GM18858 (cell line): ENCODE results near the gene RHOU.

Source experiments
- ATAC-seq: cut with Tn5 transposase; IDR thresholded peaks from one replicate; pipeline ENCODE4 v1.9.1; 2021; ENCODE audit not compliant: unreplicated experiment

The RHOU gene

GRCh38 chr1:228736844-228737445 lies 1.7 kb downstream of the RHOU start:
- no peak for ATAC-seq

GRCh38 chr1:228737601-228738041 lies 2.3 kb downstream of the RHOU start:
- no peak for ATAC-seq

DNA sequence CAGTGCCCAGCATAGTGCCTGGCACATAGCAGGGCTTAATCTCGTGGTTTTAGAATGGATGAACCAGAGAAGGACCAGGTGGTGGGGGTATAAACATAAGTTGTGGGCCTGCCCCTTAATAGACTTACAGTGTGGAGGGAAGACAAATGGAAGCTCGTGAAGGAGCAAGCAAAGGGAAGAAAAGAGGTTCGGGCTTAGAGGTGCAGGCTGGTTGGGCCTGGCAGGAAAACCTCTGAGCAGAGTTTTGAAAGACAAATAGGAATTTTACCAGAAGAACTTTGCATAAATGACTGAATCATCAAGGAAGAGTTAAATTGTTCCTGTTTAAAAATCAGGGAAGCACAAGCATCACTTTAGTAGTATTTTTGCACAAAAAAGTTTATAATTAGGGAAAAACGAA lies 4.5 kb downstream of the RHOU start:
- ATAC-seq: no peak

DNA sequence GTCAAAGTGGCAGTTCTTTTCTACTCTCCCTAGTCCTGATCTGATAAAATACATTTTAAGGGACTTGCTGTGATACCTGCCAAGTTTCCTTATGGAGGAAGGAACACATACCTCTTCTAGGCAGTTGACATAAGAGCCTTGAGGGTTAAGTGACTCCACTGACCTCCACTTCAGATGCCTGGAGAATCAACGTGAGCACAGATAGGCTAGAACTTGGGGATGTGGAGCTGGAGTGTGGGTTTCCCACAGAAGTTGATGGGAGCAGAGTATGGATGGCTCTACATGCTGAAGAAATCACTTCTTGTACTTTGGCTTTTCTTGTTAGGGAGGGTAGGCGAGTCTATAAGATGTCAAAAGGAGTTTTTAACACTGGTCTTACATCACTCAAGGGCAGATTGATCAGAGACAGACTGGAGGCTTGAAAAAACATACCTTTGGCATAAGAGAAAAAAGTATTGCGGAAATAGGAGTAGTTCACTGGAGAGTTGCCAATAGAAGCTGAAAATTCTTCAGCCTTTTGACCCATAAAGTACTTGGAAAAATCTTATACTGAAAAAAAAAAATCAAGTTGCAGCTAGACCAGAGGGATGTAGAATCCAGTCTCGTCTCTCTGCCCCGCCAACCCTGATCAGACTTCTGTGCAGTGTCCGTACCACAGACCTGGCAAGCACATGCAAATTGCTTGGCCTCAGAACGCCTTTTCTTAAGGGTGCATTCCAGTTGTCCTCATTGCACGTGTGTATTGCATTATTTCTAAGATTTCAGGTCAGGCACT lies 5.5 kb downstream of the RHOU start:
- ATAC-seq: no peak

DNA sequence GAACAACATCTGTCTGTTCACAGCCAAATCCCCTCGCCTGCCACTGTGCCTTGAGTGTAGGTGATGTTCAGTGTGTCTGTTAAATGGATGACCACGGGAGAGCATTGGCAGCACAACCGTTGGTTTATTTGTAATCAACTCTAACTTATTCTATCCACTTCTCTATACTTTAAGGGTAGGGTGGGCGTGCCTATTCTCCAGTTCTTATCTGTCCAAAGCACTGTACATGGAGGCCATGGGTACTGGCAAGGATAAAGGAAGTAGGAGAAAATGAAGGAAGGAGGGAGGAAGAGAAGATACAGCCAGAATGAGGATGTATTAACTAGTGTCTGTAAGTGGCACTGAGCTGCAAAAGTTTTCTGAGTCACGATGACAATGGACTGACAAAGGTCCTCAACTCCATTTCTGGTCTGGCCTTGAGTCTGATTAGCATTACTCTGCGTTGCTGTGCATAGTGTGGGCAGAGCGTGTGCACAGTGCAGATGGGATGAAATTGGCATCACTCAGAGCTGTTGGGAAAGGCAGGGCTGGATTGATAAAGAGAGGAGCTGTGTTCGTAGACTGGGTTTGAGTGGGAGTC lies 7.1 kb downstream of the RHOU start:
- ATAC-seq: no peak

- ATAC-seq: no peak
Measured at GRCh38 chr1:228743405-228743804, 8.1 kb downstream of the RHOU start.

GRCh38 chr1:228744356-228744755 lies 9.1 kb downstream of the RHOU start:
- no peak for ATAC-seq

- ATAC-seq: no peak
Measured at GRCh38 chr1:228744918-228745317, 9.6 kb downstream of the RHOU start.

DNA sequence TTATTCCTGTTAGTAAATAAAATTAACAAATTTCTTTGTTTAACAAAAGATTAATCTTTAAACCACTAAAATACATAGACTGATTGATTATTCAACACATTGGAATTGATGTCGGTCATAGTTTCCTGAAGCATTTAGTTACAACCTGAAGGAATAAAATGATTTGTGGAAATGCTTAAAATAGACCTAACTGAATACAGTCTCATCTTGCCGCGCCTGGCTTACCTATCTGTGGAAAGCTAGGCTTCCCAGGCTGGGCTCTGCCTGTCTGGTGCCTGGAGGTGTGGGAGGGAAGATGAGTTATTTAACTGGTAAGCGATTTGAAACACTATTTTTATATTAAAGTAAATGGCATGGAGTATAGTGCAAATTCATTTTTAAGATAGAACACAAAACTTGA lies 10.2 kb downstream of the RHOU start:
- ATAC-seq: no peak

- no peak for ATAC-seq
Measured at GRCh38 chr1:228747301-228747935, 12.1 kb downstream of the RHOU start.

DNA sequence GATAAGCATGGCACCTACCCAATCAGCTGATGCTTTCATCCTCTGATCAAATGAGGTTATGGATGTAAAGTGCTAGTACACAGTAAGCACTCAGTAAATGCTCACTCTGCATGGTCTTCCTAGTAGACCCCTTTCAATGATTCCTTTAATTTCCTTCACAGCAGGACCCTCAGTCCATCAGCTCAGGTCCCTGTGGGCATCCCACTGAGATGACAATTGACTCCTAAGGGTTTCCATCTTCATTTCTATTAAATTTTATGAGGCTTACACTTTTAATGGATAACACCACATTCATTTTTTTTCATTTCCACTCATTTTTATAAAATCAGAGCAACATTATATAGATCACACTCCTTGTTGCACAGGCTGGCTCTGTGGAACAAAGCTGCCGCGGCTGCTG lies 12.8 kb downstream of the RHOU start:
- ATAC-seq: no peak

DNA sequence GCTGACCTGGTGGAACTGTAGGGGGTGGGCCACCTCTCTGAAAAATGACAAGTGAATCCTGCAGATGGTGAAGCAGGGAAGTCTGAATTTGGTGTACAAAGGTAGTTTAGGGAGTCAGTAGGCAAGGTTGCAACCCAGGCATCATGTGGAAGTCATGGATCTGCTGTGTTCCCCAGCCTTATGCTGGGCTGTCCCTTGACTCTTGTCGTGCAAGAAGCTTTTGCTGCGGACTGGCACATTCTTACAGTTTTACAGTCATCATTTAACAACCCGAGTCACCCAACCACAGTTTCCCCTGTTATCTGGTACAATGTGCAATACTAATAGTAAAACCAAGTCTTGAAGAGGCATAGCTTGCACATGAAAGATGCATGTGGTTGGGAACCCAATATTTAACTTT lies 13.2 kb downstream of the RHOU start:
- ATAC-seq: no peak

DNA sequence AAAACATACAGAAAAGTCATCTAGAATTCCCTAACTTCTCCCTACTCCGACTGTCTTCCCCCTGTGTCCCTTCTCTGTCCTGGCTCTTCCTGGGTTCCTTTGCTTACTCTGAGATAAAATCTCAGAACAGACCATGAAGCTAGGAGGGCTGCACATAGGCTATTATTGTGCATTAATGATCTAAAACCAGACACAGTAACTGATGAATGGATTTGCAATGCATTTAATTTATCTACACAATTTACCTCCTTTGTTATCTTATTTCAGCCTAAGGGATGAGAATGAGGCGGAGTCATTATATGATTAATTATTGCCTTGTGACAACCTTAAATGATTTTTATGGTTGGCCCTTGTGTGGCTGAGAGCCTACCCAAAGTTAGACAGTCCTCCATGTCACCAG lies 14.5 kb downstream of the RHOU start:
- ATAC-seq: no peak

- no peak for ATAC-seq
Measured at GRCh38 chr1:228750915-228751314, 15.6 kb downstream of the RHOU start.

- no peak for ATAC-seq
Measured at GRCh38 chr1:228751360-228752098, 16.2 kb downstream of the RHOU start.

DNA sequence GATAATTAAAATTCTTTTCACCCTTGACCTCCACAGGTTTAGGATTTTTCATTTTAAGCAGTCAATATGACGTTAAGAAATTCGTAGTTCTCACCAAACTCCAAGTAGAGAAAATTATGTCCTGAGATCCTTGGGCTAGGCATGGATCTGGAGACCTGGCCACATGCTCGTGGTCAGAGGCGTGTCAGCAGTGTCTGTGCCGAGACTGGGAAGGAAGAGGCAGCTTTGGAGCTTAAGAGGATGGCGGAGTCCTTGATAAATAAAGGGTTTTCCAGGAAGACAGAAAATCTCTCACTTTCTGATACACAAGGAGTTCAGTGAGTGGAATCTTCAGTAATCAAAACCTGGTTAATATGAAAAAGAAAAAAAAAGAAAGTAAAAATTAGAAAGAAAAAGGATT lies 17.0 kb downstream of the RHOU start:
- no peak for ATAC-seq

DNA sequence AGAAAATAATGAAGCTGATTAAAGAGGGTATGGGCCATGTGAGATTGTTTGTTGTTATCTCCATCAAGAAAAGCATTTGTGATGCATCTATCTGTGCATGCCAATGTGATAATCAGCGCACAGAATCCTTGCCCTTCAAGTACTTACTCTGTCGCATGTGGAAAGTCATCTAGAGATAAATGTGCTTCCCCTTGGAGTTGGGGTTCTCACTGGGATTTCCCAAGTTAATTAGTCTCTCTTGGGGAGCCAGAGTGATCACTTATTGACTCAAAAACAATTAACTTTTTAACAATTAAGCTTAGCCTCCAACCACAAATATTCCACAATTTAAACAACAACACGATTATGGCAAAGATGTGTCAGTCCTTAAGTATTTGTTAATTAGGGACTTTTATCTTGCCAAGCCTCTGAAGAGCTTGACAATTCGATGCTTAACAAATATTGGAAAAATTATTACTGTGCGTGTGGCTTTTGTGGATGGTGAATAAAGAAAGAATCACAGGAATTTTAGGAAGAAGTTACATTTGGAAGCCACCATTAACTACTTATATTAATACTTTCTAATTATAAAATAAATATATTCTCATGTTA lies 17.5 kb downstream of the RHOU start:
- ATAC-seq: no peak

- ATAC-seq: no peak
Measured at GRCh38 chr1:228753287-228753686, 18.0 kb downstream of the RHOU start.

DNA sequence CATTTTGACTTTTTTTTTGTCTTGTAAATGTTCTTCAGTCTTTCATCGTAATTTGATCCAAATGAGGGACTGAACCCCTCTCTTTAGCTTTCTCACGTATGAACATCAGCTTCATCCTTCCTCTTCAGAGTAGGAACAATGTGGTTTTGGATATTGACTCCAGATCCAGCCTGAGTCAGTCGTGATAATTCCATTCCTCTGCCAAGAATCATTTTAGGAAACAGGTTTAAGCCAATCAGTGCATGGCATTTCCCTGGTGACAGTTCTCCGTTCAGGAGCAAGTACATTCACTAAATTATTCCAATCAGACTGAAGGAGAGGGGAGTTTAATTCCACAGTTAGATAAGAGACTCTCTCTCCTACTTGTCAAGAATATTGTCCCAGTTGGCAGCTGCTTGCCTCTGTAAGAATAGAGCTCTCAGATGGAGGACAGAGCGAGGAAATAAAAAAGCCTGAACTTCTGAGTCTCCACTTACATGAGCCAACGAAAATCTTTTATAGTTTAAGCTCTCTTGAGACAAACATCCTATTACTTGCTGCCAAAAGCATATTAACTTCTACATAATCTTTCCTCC lies 18.6 kb downstream of the RHOU start:
- no peak for ATAC-seq

GRCh38 chr1:228754646-228755268 lies 19.5 kb downstream of the RHOU start:
- ATAC-seq: no peak
